Measurements from ENCODE around the gene MIA.
"Not testable (repeated sequence)": the region's sequence is repeated elsewhere in the genome, so short reads cannot be mapped to it uniquely, and the experiment has no call there.

Gene MIA

GRCh38 chr19:40762754-40763470, 12.4 kb upstream of the MIA start:
- DNase-seq (ENCODE audit: low read depth), result no peak
- no peak overlapping the region for H3K4me3 ChIP-seq (ENCODE audit: low read length)
- TF ChIP-seq CTCF (conservative IDR thresholded peaks at IDR 0.05; ENCODE audit: low read depth, low read length), result no peak

- no peak for TF ChIP-seq CTCF (conservative IDR thresholded peaks at IDR 0.05; ENCODE audit: low read depth, low read length)
- H3K4me3 ChIP-seq (ENCODE audit: low read length), result no peak overlapping the region
Observed at GRCh38 chr19:40763526-40763925, 11.8 kb upstream of the MIA start.

GRCh38 chr19:40763963-40764362, 11.4 kb upstream of the MIA start:
- DNase-seq (ENCODE audit: low read depth), result no peak
- H3K4me3 ChIP-seq (ENCODE audit: low read length), result no peak overlapping the region
- no peak for TF ChIP-seq CTCF (conservative IDR thresholded peaks at IDR 0.05; ENCODE audit: low read depth, low read length)

More at GRCh38 chr19:40763526-40763925, 11.8 kb upstream of the MIA start:
- no peak for DNase-seq (ENCODE audit: low read depth)

GRCh38 chr19:40766385-40766784, 8.9 kb upstream of the MIA start:
- not testable (repeated sequence) for DNase-seq (ENCODE audit: low read depth)

GRCh38 chr19:40768869-40769268, 6.5 kb upstream of the MIA start:
- no peak overlapping the region for H3K4me3 ChIP-seq (ENCODE audit: low read length)
- no peak for TF ChIP-seq CTCF (conservative IDR thresholded peaks at IDR 0.05; ENCODE audit: low read depth, low read length)
- DNase-seq (ENCODE audit: low read depth), result no peak

More at GRCh38 chr19:40766385-40766784, 8.9 kb upstream of the MIA start:
- H3K4me3 ChIP-seq (ENCODE audit: low read length), result not testable (repeated sequence)

GRCh38 chr19:40771101-40771862, 4.0 kb upstream of the MIA start:
- H3K4me3 ChIP-seq (ENCODE audit: low read length); DNase-seq (ENCODE audit: low read depth): not testable (repeated sequence)

GRCh38 chr19:40775632-40776022, 306 bp downstream of the MIA start:
- no peak for DNase-seq (ENCODE audit: low read depth)
- no peak overlapping the region for H3K4me3 ChIP-seq (ENCODE audit: low read length)
- TF ChIP-seq CTCF (conservative IDR thresholded peaks at IDR 0.05; ENCODE audit: low read depth, low read length), result no peak

- TF ChIP-seq CTCF (conservative IDR thresholded peaks at IDR 0.05; ENCODE audit: low read depth, low read length), result no peak
- no peak overlapping the region for H3K4me3 ChIP-seq (ENCODE audit: low read length)
- no peak for DNase-seq (ENCODE audit: low read depth)
Observed at GRCh38 chr19:40776364-40776763, 1.0 kb downstream of the MIA start.
